Panc1 (cell line): ENCODE data around the gene CABP4.

Experiments
- POLR2AphosphoS5 ChIP-seq: IDR thresholded peaks from 2 replicates; pipeline ENCODE4 v1.6.1; 2012; ENCODE audit warnings: mild to moderate bottlenecking, low read depth, low read length, moderate library complexity
- TF ChIP-seq, protein P1 (sequence below): fragments of 450-650 bp; IDR thresholded peaks from 2 replicates; pipeline ENCODE4 v1.5.1; 2017; ENCODE audit warnings: mild to moderate bottlenecking
- TF ChIP-seq, protein P2 (sequence below), 2 experiments: IDR thresholded peaks; 2 replicates each; pipeline ENCODE4 v1.6.1; 2011 to 2012; ENCODE audit warnings: low read depth in 2 of 2, control low read depth in 1 of 2, low read length in 1 of 2, mild to moderate bottlenecking in 1 of 2, moderate library complexity in 1 of 2; ENCODE audit not compliant: insufficient read depth in 1 of 2

DNA sequence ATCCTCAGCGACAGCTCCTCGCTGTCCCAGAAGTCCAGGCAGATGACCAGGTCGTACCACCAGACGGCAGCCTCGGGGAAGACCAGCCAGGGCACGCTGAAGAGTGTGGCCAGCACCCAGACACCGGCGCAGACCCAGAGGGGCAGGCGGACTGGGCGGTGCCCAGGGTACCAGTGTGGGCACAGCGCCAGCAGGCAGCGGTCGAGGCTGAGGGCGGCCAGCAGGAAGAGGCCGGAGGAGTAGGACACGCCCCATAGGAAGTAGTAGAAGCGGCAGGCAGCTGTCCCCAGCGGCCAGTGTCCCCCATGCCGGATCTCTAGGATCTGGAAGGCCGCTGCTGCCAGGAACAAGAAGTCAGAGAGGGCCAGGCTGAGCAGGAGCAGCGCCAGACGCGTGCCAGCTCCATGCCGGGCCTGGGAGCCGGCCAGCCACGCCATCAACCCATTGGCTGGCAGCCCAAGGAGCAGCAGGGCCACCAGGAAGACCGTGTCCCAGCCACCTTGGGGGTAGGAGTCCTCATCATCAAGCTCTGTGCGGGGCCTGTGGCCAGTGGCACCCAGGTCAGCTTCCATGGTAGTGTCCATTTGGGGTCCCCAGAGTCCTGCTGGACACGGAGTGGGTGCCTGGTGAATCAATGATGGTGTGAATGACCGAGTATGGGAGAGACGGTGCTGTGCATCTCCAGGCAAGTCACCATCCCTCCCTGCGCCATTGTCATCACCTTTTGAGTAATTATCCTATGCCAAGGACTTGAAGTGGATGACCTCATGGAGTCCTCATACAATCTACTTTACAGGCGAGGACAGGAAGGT is 2.8 kb upstream of the CABP4 start, which contains the start of gene GPR152:
- TF ChIP-seq, protein P1, sequence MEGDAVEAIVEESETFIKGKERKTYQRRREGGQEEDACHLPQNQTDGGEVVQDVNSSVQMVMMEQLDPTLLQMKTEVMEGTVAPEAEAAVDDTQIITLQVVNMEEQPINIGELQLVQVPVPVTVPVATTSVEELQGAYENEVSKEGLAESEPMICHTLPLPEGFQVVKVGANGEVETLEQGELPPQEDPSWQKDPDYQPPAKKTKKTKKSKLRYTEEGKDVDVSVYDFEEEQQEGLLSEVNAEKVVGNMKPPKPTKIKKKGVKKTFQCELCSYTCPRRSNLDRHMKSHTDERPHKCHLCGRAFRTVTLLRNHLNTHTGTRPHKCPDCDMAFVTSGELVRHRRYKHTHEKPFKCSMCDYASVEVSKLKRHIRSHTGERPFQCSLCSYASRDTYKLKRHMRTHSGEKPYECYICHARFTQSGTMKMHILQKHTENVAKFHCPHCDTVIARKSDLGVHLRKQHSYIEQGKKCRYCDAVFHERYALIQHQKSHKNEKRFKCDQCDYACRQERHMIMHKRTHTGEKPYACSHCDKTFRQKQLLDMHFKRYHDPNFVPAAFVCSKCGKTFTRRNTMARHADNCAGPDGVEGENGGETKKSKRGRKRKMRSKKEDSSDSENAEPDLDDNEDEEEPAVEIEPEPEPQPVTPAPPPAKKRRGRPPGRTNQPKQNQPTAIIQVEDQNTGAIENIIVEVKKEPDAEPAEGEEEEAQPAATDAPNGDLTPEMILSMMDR = no peak
- TF ChIP-seq, protein P2, sequence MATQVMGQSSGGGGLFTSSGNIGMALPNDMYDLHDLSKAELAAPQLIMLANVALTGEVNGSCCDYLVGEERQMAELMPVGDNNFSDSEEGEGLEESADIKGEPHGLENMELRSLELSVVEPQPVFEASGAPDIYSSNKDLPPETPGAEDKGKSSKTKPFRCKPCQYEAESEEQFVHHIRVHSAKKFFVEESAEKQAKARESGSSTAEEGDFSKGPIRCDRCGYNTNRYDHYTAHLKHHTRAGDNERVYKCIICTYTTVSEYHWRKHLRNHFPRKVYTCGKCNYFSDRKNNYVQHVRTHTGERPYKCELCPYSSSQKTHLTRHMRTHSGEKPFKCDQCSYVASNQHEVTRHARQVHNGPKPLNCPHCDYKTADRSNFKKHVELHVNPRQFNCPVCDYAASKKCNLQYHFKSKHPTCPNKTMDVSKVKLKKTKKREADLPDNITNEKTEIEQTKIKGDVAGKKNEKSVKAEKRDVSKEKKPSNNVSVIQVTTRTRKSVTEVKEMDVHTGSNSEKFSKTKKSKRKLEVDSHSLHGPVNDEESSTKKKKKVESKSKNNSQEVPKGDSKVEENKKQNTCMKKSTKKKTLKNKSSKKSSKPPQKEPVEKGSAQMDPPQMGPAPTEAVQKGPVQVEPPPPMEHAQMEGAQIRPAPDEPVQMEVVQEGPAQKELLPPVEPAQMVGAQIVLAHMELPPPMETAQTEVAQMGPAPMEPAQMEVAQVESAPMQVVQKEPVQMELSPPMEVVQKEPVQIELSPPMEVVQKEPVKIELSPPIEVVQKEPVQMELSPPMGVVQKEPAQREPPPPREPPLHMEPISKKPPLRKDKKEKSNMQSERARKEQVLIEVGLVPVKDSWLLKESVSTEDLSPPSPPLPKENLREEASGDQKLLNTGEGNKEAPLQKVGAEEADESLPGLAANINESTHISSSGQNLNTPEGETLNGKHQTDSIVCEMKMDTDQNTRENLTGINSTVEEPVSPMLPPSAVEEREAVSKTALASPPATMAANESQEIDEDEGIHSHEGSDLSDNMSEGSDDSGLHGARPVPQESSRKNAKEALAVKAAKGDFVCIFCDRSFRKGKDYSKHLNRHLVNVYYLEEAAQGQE (IDR thresholded peaks at IDR 0.05; ENCODE audit: insufficient read depth in 1 of 2, low read depth in 2 of 2, low read length in 1 of 2) = no peak
- TF ChIP-seq POLR2AphosphoS5 = no peak
